Colonic mucosa (tissue), 4 donors: Measurements from ENCODE around the gene ATP6V1C2. TPM values are rescaled to one million over a fixed set of nuclear protein-coding genes. Genes with fewer than 3 reads are reported as not detected.

Source experiments
- DNase-seq: peaks from one replicate; pipeline ENCODE4 v3.0.0-alpha.2; 2020
- H3K27ac ChIP-seq: fragments of 200-600 bp; one replicate; pipeline ENCODE4 v1.8.0; 2021
- H3K27me3 ChIP-seq: fragments of 200-600 bp; one replicate; pipeline ENCODE4 v1.8.0; 2021
- H3K36me3 ChIP-seq: fragments of 200-600 bp; one replicate; pipeline ENCODE4 v1.8.0; 2021
- H3K4me1 ChIP-seq: fragments of 200-600 bp; one replicate; pipeline ENCODE4 v1.8.0; 2021; ENCODE audit warnings: mild to moderate bottlenecking
- H3K4me3 ChIP-seq: fragments of 200-600 bp; one replicate; pipeline ENCODE4 v1.8.0; 2021
- H3K9ac ChIP-seq, 2 donors: one replicate each; pipeline ENCODE4 v1.7.0; 2013; ENCODE audit warnings: control low read depth in 2 of 2, low read depth in 2 of 2, low read length in 2 of 2
- H3K9me3 ChIP-seq: fragments of 200-600 bp; one replicate; pipeline ENCODE4 v1.8.0; 2021
- intact Hi-C: fragments of 100-400 bp; cut with DNase I; formaldehyde crosslinking; loops from one replicate; pipeline ENCODE4 v1.14.1; 2022
- total RNA-seq, 2 donors: library from RNA; stranded (reverse); fragmentation: NEBNext Ultra II Directional in 1 of 2; extraction: Animal tissue kit (Norgen Biotek cat#: 25700) in 1 of 2; gene quantifications; one replicate each; pipeline ENCODE4 v1.2.1, GENCODE V29; 2021
- TF ChIP-seq, protein P1 (sequence below): fragments of 200-600 bp; IDR thresholded peaks from one replicate; pipeline ENCODE4 v1.8.0; 2022; ENCODE audit warnings: antibody characterized with exemption, mild to moderate bottlenecking
- donor health status: healthy.
- donor health status: DM: no; HTN: no; CAD: no.
- donor health status: DM: no; HTN: no; CAD: no.

The ATP6V1C2 gene
- total RNA-seq, 2 donors from 2014 or later = 1.4 to 1.7 TPM

DNA sequence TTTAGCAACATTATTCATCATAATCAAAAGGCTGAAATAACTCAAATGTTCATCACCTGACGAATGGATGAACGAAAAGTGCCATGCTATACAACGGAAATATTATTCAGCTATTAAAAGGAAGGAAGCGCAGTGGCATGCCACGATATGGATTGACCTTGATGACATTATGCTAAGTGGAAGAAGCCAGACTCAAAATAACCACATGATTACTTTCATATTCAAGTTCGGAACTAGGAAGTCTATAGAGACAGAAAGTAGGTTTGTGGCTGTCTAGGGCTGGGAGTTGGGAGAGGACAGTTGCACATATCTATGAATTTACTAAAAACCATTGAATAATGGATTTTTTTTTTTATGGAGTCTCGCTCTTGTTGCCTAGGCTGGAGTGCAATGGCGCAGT, 104.6 kb downstream of the ATP6V1C2 start:
- Histone ChIP-seq H3K27ac (no peak overlapping the region), H3K9ac (no peak overlapping the region), H3K27me3 (no peaks in the 10 kb centered on the region), H3K4me3 (no peak overlapping the region), H3K4me1 (peaks cover 4% of the 10 kb centered on the region), H3K36me3 (no peaks in the 10 kb centered on the region), H3K9me3 (no peaks in the 10 kb centered on the region)
- TF ChIP-seq, protein P1, sequence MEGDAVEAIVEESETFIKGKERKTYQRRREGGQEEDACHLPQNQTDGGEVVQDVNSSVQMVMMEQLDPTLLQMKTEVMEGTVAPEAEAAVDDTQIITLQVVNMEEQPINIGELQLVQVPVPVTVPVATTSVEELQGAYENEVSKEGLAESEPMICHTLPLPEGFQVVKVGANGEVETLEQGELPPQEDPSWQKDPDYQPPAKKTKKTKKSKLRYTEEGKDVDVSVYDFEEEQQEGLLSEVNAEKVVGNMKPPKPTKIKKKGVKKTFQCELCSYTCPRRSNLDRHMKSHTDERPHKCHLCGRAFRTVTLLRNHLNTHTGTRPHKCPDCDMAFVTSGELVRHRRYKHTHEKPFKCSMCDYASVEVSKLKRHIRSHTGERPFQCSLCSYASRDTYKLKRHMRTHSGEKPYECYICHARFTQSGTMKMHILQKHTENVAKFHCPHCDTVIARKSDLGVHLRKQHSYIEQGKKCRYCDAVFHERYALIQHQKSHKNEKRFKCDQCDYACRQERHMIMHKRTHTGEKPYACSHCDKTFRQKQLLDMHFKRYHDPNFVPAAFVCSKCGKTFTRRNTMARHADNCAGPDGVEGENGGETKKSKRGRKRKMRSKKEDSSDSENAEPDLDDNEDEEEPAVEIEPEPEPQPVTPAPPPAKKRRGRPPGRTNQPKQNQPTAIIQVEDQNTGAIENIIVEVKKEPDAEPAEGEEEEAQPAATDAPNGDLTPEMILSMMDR = no peak
- no peak for DNase-seq
- intact Hi-C loops = no loop called here

DNA sequence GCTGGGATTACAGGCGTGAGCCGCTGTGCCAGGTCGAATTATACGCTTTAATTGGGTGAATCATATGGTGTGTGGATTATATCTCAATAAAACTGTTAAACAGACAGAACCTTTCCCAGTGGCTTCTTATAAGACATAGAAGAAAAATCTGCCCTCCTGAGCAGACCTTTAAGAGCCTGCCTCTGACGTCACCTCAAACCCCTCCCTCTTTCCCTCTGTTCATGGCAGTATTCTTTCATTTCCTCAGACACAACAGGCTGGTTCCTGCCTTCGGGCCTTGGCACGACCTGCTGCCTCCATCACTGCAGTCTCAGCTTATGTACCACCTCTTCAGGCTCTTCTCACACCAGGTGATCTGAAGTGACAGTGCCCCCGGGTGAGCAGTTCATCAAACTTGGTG, 105.2 kb downstream of the ATP6V1C2 start:
- intact Hi-C loops = no loop called here
- Histone ChIP-seq H3K4me3 (no peak overlapping the region), H3K4me1 (peaks cover 4% of the 10 kb centered on the region), H3K27ac (no peak overlapping the region), H3K36me3 (no peaks in the 10 kb centered on the region), H3K9ac (no peak overlapping the region), H3K9me3 (no peaks in the 10 kb centered on the region), H3K27me3 (no peaks in the 10 kb centered on the region)
- TF ChIP-seq, protein P1 = no peak
- no peak for DNase-seq

DNA sequence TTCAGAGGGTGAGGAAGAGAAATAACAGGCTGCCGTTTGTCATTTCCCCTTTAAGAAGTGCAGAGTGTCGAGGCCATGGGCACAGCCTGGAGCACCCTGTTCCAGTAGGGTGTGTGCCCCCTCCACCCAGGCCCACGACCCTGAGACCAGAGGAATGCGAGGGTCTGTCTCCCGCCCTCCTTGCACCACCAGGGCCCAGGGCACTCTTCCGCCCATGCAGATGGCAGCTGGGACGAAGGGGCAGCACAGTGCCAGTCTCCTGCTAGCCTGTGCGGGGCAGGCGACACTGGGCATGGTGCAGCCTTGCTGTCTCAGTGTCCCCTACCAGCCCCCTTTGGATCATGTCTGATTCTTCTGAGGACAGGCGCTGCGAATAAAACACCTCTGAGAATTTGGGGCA, 106.9 kb downstream of the ATP6V1C2 start:
- H3K27ac ChIP-seq = no peak overlapping the region
- no peaks in the 10 kb centered on the region for H3K9me3 ChIP-seq
- no peak overlapping the region for H3K9ac ChIP-seq
- peaks cover 4% of the 10 kb centered on the region for H3K4me1 ChIP-seq
- DNase-seq = no peak
- no peak overlapping the region for H3K4me3 ChIP-seq
- TF ChIP-seq, protein P1 = no peak
- no peaks in the 10 kb centered on the region for H3K36me3 ChIP-seq
- intact Hi-C loops = no loop called here
- no peaks in the 10 kb centered on the region for H3K27me3 ChIP-seq

DNA sequence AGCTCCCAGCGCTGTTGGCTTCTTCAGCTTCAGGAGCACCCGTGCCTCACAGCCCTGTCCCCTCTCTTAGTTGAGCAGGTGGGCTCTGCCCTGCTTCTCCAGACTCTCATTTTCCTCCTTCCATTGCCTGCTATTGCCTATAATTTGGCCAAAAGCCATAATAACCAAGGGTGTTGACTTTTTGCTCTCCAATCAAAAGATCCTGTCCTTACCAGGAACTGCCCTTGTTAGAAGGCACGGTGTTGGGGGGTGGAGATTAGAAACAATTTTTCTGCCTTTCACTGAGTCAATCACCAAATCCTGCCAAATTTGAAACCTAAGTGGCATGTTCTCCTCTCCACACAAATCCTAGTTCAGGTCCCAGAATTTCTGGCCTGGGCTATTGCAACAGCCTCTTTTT, 107.9 kb downstream of the ATP6V1C2 start:
- Histone ChIP-seq H3K9me3 (no peaks in the 10 kb centered on the region), H3K27me3 (no peaks in the 10 kb centered on the region), H3K27ac (no peak overlapping the region), H3K36me3 (no peaks in the 10 kb centered on the region), H3K9ac (no peak overlapping the region), H3K4me1 (peaks cover 4% of the 10 kb centered on the region), H3K4me3 (no peak overlapping the region)
- TF ChIP-seq, protein P1 = no peak
- no peak for DNase-seq
- intact Hi-C loops = no loop called here

DNA sequence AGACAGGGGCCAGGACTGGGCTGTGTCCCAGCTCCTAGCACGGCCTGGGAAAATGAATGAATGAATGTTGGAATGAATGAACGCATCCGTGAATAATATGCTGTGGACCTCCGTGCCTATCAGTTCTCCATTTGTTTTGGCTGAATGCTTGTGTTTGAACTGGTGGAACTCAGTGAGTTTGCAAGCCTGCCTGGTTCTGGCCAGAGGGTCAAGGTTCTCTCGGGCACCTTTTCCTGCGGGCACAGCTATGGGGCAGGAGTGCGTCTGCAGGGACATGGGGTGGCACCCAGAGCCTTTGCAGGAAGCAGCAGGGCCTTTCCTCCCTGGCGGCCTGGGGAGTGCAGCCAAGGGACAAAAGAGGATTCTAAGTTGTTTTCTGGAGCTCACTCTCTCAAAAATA, 108.8 kb downstream of the ATP6V1C2 start:
- H3K27me3 ChIP-seq = no peaks in the 10 kb centered on the region
- intact Hi-C loops = loop anchor here (5.0 kb wide), 1 partner anchor 82 kb away; the partner anchor contains the start of gene KCNF1
- peak; percentile 49 for DNase-seq

More for the DNA sequence above, 108.8 kb downstream of the ATP6V1C2 start:
- Histone ChIP-seq H3K9ac (no peak overlapping the region), H3K36me3 (no peaks in the 10 kb centered on the region), H3K9me3 (no peaks in the 10 kb centered on the region), H3K27ac (no peak overlapping the region), H3K4me1 (peaks cover 4% of the 10 kb centered on the region), H3K4me3 (no peak overlapping the region)
- TF ChIP-seq, protein P1 = no peak
